Measurements from ENCODE around the gene HNRNPC. TPM values are rescaled to one million over a fixed set of nuclear protein-coding genes. Genes with fewer than 3 reads are reported as not detected.
"Not testable (repeated sequence)": the region's sequence is repeated elsewhere in the genome, so short reads cannot be mapped to it uniquely, and the experiment has no call there.

Gene HNRNPC
- total and polyA plus RNA-seq, 9 of the 15 experiments (the other 6 are each of a cell fraction or from before 2014, with no cell fraction given), result 679 to 1,557 (median 1,191) TPM

DNA sequence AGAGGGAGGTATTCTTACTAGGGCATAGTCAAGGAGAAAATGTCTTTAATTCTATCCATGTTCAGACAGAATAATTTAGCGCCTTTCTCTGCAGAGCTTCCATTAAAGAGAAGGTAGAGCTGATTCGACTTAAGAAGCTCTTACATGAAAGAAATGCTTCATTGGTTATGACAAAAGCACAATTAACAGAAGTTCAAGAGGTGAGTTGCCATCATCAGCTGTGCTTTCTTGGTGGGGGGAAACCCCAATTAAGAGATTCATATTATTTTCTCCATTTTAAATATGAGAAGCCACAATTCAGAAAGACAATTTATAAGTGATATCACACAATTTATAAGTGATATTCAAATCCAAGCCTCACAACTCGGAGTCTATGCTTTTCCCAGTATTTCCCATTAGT, 38.4 kb upstream of the HNRNPC start:
- in situ Hi-C loops (cut with MboI) (no loop called here), intact Hi-C loops (cut with micrococcal nuclease) (loop anchor here (5.0 kb wide), 1 partner anchor 40 kb away; the partner anchor contains the start of gene HNRNPC)
- Histone ChIP-seq H3K9me1 (ENCODE audit: control insufficient read depth, insufficient read depth, low read length) (no peaks in the 10 kb centered on the region), H3K4me1 (replicated peaks in 1 of 2; ENCODE audit: control insufficient read depth in 2 of 2, insufficient read depth in 2 of 2, low read length in 2 of 2) (peaks cover 0 to 10% of the 10 kb centered on the region in 2 experiments; a peak in 3 of 5 replicates), H3K9me3 (replicated peaks; ENCODE audit: control insufficient read depth, insufficient read depth, low read depth, low read length) (no peaks in the 10 kb centered on the region), H3K27me3 (ENCODE audit: control insufficient read depth in 2 of 2, insufficient read depth in 2 of 2, low read length in 2 of 2) (no peaks in the 10 kb centered on the region), H4K20me1 (replicated peaks; ENCODE audit: control insufficient read depth, insufficient read depth, low read length) (no peaks in the 10 kb centered on the region), H3K4me2 (ENCODE audit: insufficient read depth, low read length) (peak overlapping the region; percentile 79; the same call in 1 of the 2 replicates), H3K27ac (ENCODE audit: extremely low read depth, low read depth, low read length) (peak overlapping the region; percentile 98), H3K36me3 (ENCODE audit: control insufficient read depth, insufficient read depth, low read length) (no peaks in the 10 kb centered on the region), H3K4me3 (no peak overlapping the region), H3K9ac (ENCODE audit: insufficient read depth in 1 of 2, low read depth in 2 of 2, low read length in 2 of 2) (peak overlapping the region in 1 of 2 experiments; percentile 92; a peak in 2 of 4 replicates), H2AFZ (ENCODE audit: low read depth, low read length) (peak overlapping the region; percentile 84), H3K79me2 (ENCODE audit: control insufficient read depth, insufficient read depth, low read length) (no peaks in the 10 kb centered on the region)
- ATAC-seq (no peak), DNase-seq (ENCODE audit: extremely low read depth in 1 of 4, low spot score in 3 of 4) (no peak), FAIRE-seq (no peak)
- 54% methylated on average over 3 of the region's 3 CpGs for whole genome bisulfite sequencing (ENCODE audit: insufficient coverage, low coverage, missing lambda C conversion rate)
- no peak for TF ChIP-seq RFX7 (CRISPR knock-in tag; IDR thresholded peaks at IDR 0.05)
- no peak for TF ChIP-seq ZNF347 (CRISPR knock-in tag; IDR thresholded peaks at IDR 0.05; ENCODE audit: low read depth)
- TF ChIP-seq DLX4 (CRISPR knock-in tag; IDR thresholded peaks at IDR 0.05), result no peak
- TF ChIP-seq MAFG (tag; conservative IDR thresholded peaks at IDR 0.05), result no peak
- ChIA-PET POLR2A (interaction anchor here (0.8 to 1.2 kb wide), 3 partner anchors 8 to 75 kb away, joined by 3 read pairs; no protein-coding TSS in a partner anchor), CTCF (ENCODE audit: low intra/inter-chr PET ratio) (no interaction called here)
- no TSS peak for BruUV-seq (replicated peaks)

DNA sequence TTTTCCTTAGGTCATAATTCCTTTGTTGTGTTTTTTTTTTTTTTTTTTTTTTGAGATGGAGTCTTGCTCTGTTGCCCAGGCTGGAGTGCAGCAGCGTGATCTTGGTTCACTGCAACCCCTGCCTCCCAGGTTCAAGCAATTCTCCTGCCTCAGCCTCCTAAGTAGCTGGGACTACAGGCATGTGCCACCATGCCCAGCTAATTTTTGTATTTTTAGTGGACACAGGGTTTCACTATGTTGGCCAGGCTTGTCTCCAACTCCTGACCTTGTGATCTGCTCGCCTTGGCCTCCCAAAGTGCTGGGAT, 33.5 kb upstream of the HNRNPC start:
- FAIRE-seq; CTCF ChIA-PET (ENCODE audit: low intra/inter-chr PET ratio); H2AFZ ChIP-seq (ENCODE audit: low read depth, low read length); H3K27ac ChIP-seq (ENCODE audit: extremely low read depth, low read depth, low read length); BruUV-seq (replicated peaks); in situ Hi-C loops (cut with MboI); H3K27me3 ChIP-seq (ENCODE audit: control insufficient read depth in 2 of 2, insufficient read depth in 2 of 2, low read length in 2 of 2); H3K9me1 ChIP-seq (ENCODE audit: control insufficient read depth, insufficient read depth, low read length); ATAC-seq; H4K20me1 ChIP-seq (replicated peaks; ENCODE audit: control insufficient read depth, insufficient read depth, low read length); DNase-seq (ENCODE audit: extremely low read depth in 1 of 4, low spot score in 3 of 4); H3K4me2 ChIP-seq (ENCODE audit: insufficient read depth, low read length); H3K79me2 ChIP-seq (ENCODE audit: control insufficient read depth, insufficient read depth, low read length); POLR2A ChIA-PET; H3K9me3 ChIP-seq (replicated peaks; ENCODE audit: control insufficient read depth, insufficient read depth, low read depth, low read length); H3K4me3 ChIP-seq; H3K9ac ChIP-seq (ENCODE audit: insufficient read depth in 1 of 2, low read depth in 2 of 2, low read length in 2 of 2); intact Hi-C loops (cut with micrococcal nuclease); H3K36me3 ChIP-seq (ENCODE audit: control insufficient read depth, insufficient read depth, low read length): not testable (repeated sequence)
- H3K4me1 ChIP-seq (replicated peaks in 1 of 2; ENCODE audit: control insufficient read depth in 2 of 2, insufficient read depth in 2 of 2, low read length in 2 of 2), result peaks cover 7 to 24% of the 10 kb centered on the region in 2 experiments; a peak in 4 of 5 replicates
- 62% methylated on average over 1 of the region's 2 CpGs for WGBS (ENCODE audit: insufficient coverage, low coverage, missing lambda C conversion rate)
- 0 out of 2 replicates have a peak, but pooled peaks have one; percentile 20 for TF ChIP-seq ZNF121 (CRISPR knock-in tag; conservative IDR thresholded peaks at IDR 0.05)
